GM12878 (cell line): ENCODE data around the gene TBC1D22B. TPM values are rescaled to one million over a fixed set of nuclear protein-coding genes. Genes with fewer than 3 reads are reported as not detected.

Experiments used
- ATAC-seq: fragments of 200-7000 bp; cut with Tn5 transposase; 3 replicates; pipeline ENCODE4 v1.9.1; 2020; ENCODE audit warnings: mild to moderate bottlenecking, moderate library complexity
- BruUV-seq: library from RNA; stranded (reverse); fragments of 400-500 nt; replicated peaks from 2 replicates; lab custom pipeline; 2021; lab: Mats Ljungman, UMichigan
- CTCF ChIA-PET: fragments of 300-600 bp; sonication (Branson Sonifier 250); formaldehyde crosslinking; extraction: SDS; loops from one replicate; lab custom pipeline; 2021; ENCODE audit warnings: inconsistent platforms; lab: Yijun Ruan, JAX
- POLR2A ChIA-PET: fragments of 350-600 bp; formaldehyde crosslinking; extraction: SDS; loops from one replicate; lab custom pipeline; 2021; ENCODE audit warnings: inconsistent platforms; lab: Charles Lee
- RAD21 ChIA-PET: fragments of 300-600 bp; sonication (Branson Sonifier 250); formaldehyde crosslinking; loops from one replicate; lab custom pipeline; 2023; ENCODE audit warnings: antibody characterized with exemption; ENCODE audit not compliant: unreplicated experiment; lab: Charles Lee
- SMC1A ChIA-PET: fragments of 300-600 bp; sonication (Branson Sonifier 250); formaldehyde crosslinking; loops from one replicate; lab custom pipeline; 2023; ENCODE audit not compliant: unreplicated experiment, uncharacterized antibody; lab: Charles Lee
- DNase-seq: peaks from one replicate; pipeline ENCODE4 v3.0.0-alpha.2; 2011; ENCODE audit warnings: low read depth, low spot score
- FAIRE-seq: peaks from 3 replicates; lab custom pipeline; 2011; peaks lifted over from hg19 to GRCh38; lab: Jason Lieb, UNC
- H2AFZ ChIP-seq: 2 replicates; pipeline ENCODE4 v1.6.0; 2011; ENCODE audit warnings: low read depth, low read length, control low read depth; ENCODE audit not compliant: control insufficient read depth
- H3K27ac ChIP-seq: 2 replicates; pipeline ENCODE4 v1.5.1; 2011; ENCODE audit warnings: control low read depth; ENCODE audit not compliant: control insufficient read depth, insufficient read depth
- H3K27me3 ChIP-seq, 2 experiments: replicated peaks in 1 of 2; 2 replicates each; pipeline versions ENCODE4 v1.6.0 to v1.6.1; 2011; ENCODE audit warnings: low read length in 1 of 2; ENCODE audit not compliant: control insufficient read depth in 2 of 2, insufficient read depth in 2 of 2
- H3K36me3 ChIP-seq, 2 experiments: 2 replicates each; pipeline ENCODE4 v1.5.1; 2011; ENCODE audit warnings: low read length in 1 of 2; ENCODE audit not compliant: control insufficient read depth in 2 of 2, insufficient read depth in 2 of 2
- H3K4me1 ChIP-seq: 2 replicates; pipeline ENCODE4 v1.6.1; 2011; ENCODE audit warnings: mild to moderate bottlenecking, low read length, moderate library complexity, mixed read lengths; ENCODE audit not compliant: control insufficient read depth, insufficient read depth
- H3K4me2 ChIP-seq: 2 replicates; pipeline ENCODE4 v1.6.0; 2011; ENCODE audit warnings: control low read depth; ENCODE audit not compliant: control insufficient read depth, insufficient read depth
- H3K4me3 ChIP-seq: fragments of 200-600 bp; sonication (generic); 2 replicates; pipeline ENCODE4 v1.5.1; 2016
- H3K79me2 ChIP-seq: 2 replicates; pipeline ENCODE4 v1.6.0; 2011; ENCODE audit warnings: low read length; ENCODE audit not compliant: control insufficient read depth, insufficient read depth
- H3K9ac ChIP-seq: 2 replicates; pipeline ENCODE4 v1.8.0; 2011; ENCODE audit warnings: low read length, control low read depth, mixed read lengths; ENCODE audit not compliant: control insufficient read depth, insufficient read depth
- H3K9me3 ChIP-seq: replicated peaks from 3 replicates; pipeline ENCODE4 v1.5.1; 2011; ENCODE audit warnings: mild to moderate bottlenecking, low read length; ENCODE audit not compliant: control insufficient read depth, insufficient read depth
- H4K20me1 ChIP-seq: 2 replicates; pipeline ENCODE4 v1.6.0; 2011; ENCODE audit not compliant: control insufficient read depth, insufficient read depth
- ATF3 ChIP-seq: IDR thresholded peaks from 2 replicates; pipeline ENCODE4 v1.6.1; 2011; ENCODE audit warnings: low read depth, mild to moderate bottlenecking, low read length, moderate library complexity, borderline replicate concordance; ENCODE audit errors: extremely low read depth
- BHLHE40 ChIP-seq, 2 experiments: fragments of 450-650 bp in 1 of 2; IDR thresholded peaks; 2 replicates each; pipeline ENCODE4 v1.6.1; 2011 to 2017; ENCODE audit warnings: low read depth in 2 of 2, borderline replicate concordance in 1 of 2, improper control_type of control experiment in 1 of 2, low read length in 1 of 2, mild to moderate bottlenecking in 1 of 2
- CREM ChIP-seq: IDR thresholded peaks from 2 replicates; pipeline ENCODE4 v1.6.1; 2014; ENCODE audit warnings: antibody characterized with exemption, low read depth
- DPF2 ChIP-seq: fragments of 450-650 bp; IDR thresholded peaks from 2 replicates; pipeline ENCODE4 v1.6.1; 2017; ENCODE audit warnings: mild to moderate bottlenecking
- E4F1 ChIP-seq: fragments of 450-650 bp; IDR thresholded peaks from 2 replicates; pipeline ENCODE4 v1.6.1; 2018; ENCODE audit warnings: borderline replicate concordance, mild to moderate bottlenecking; ENCODE audit not compliant: partially characterized antibody
- ELK1 ChIP-seq: IDR thresholded peaks from 2 replicates; pipeline ENCODE4 v1.6.1; 2012; ENCODE audit warnings: low read depth, low read length, improper control_type of control experiment
- HCFC1 ChIP-seq: fragments of 150-350 bp; IDR thresholded peaks from 2 replicates; pipeline ENCODE4 v1.6.1; 2014; ENCODE audit warnings: low read length
- IKZF1 ChIP-seq: fragments of 450-650 bp; conservative IDR thresholded peaks from 2 replicates; pipeline ENCODE4 v1.6.1; 2017; ENCODE audit warnings: antibody characterized with exemption, mild to moderate bottlenecking
- IRF4 ChIP-seq: IDR thresholded peaks from 2 replicates; pipeline ENCODE4 v1.6.1; 2011; ENCODE audit warnings: low read depth, low read length
- NR2C1 ChIP-seq: fragments of 450-650 bp; IDR thresholded peaks from 2 replicates; pipeline ENCODE4 v1.6.1; 2017; ENCODE audit warnings: antibody characterized with exemption, mild to moderate bottlenecking, moderate library complexity
- POLR2AphosphoS5 ChIP-seq: IDR thresholded peaks from 2 replicates; pipeline ENCODE4 v1.6.1; 2011; ENCODE audit warnings: mild to moderate bottlenecking, low read length, inconsistent platforms
- RAD21 ChIP-seq: IDR thresholded peaks from 2 replicates; pipeline ENCODE4 v1.6.1; 2011; ENCODE audit warnings: mild to moderate bottlenecking, low read depth, low read length, moderate library complexity; ENCODE audit not compliant: insufficient read depth
- RCOR1 ChIP-seq: conservative IDR thresholded peaks from 2 replicates; pipeline ENCODE4 v1.6.1; 2012; ENCODE audit warnings: low read depth, low read length, improper control_type of control experiment
- RUNX3 ChIP-seq: IDR thresholded peaks from 2 replicates; pipeline ENCODE4 v1.6.1; 2012; ENCODE audit warnings: low read length, inconsistent platforms
- SMAD1 ChIP-seq: fragments of 450-650 bp; IDR thresholded peaks from 2 replicates; pipeline ENCODE4 v1.6.1; 2018; ENCODE audit warnings: mild to moderate bottlenecking, low read depth; ENCODE audit not compliant: partially characterized antibody
- SP1 ChIP-seq: IDR thresholded peaks from one replicate; pipeline ENCODE4 v1.6.1; 2011; ENCODE audit warnings: low read depth, low read length
- SRF ChIP-seq, 2 experiments: IDR thresholded peaks; 2 replicates each; pipeline ENCODE4 v1.6.1; 2011; ENCODE audit warnings: low read depth in 2 of 2, low read length in 2 of 2, mild to moderate bottlenecking in 1 of 2, moderate library complexity in 1 of 2
- USF1 ChIP-seq: IDR thresholded peaks from 2 replicates; pipeline ENCODE4 v1.6.1; 2011; ENCODE audit warnings: borderline replicate concordance, low read depth, mild to moderate bottlenecking, moderate library complexity, mixed read lengths, low read length; ENCODE audit not compliant: insufficient read depth; ENCODE audit errors: extremely low read length
- ZBED1 ChIP-seq: IDR thresholded peaks from 2 replicates; pipeline ENCODE4 v1.6.1; 2016; ENCODE audit warnings: borderline replicate concordance
- WGBS: methylation state at CpG from one replicate; pipeline ENCODE4 v1.1.6; 2016; ENCODE audit warnings: low lambda C conversion rate; ENCODE audit not compliant: insufficient replicate concordance, insufficient coverage; ENCODE audit errors: missing lambda C conversion rate; 5-methylcytosine and 5-hydroxymethylcytosine counted together
- in situ Hi-C: fragments of 300-500 bp; cut with MboI; formaldehyde crosslinking; loops from 9 replicates; pipeline ENCODE4 v1.14.3; 2018; ENCODE audit warnings: mixed read lengths
- intact Hi-C: fragments of 100-400 bp; cut with micrococcal nuclease; formaldehyde crosslinking; loops from one replicate; pipeline ENCODE4 v1.14.2; 2022; ENCODE audit not compliant: unreplicated experiment
- polyA plus RNA-seq, 11 experiments: library from polyadenylated mRNA; depleted of rRNA in 4 of 11; unstranded in 6 of 11; stranded (reverse) in 5 of 11; fragments of >200 nt; fragmentation: Nextera tagmentation in 4 of 11; fragmentation: Illumina TruSeq in 1 of 11; extraction: Ambion mirVana in 4 of 11; extraction: Trizol in 1 of 11; gene quantifications; 1 replicate in 1 of 11; 2 replicates in 10 of 11; pipeline versions ENCODE4 v1.2.1 to v1.2.3, GENCODE V29; 2011 to 2016; ENCODE audit warnings: inconsistent platforms in 2 of 11, missing spikeins in 2 of 11, low read depth in 1 of 11
- total RNA-seq, 4 experiments: library from RNA; depleted of rRNA in 3 of 4; stranded (reverse); fragments of >200 nt in 3 of 4; fragmentation: Illumina TruSeq in 1 of 4; extraction: Trizol in 1 of 4; gene quantifications; 2 replicates each; pipeline versions ENCODE4 v1.2.1 to v1.2.3, GENCODE V29; 2013 to 2021

Gene TBC1D22B
- total and polyA plus RNA-seq, 10 of the 15 experiments (the other 5 are each of a cell fraction or from before 2014, with no cell fraction given): 3.4 to 18.7 (median 14.1) TPM

GRCh38 chr6:37243816-37244370 lies 13.7 kb upstream of the TBC1D22B start:
- 45% methylated on average over 3 of the region's 3 CpGs for WGBS
- BruUV-seq: no TSS peak
- ChIA-PET CTCF (no interaction called here), POLR2A (no interaction called here)
- FAIRE-seq (no peak), ATAC-seq (no peak), DNase-seq (no peak)
- H3K27ac ChIP-seq: no peak overlapping the region
- H3K9me3 ChIP-seq: no peaks in the 10 kb centered on the region
- intact Hi-C loops: no loop called here
- in situ Hi-C loops: no loop called here
- no peaks in the 10 kb centered on the region for H3K79me2 ChIP-seq
- H3K4me3 ChIP-seq: no peak overlapping the region
- H4K20me1 ChIP-seq: no peaks in the 10 kb centered on the region
- no peak for TF ChIP-seq RCOR1
- no peak for TF ChIP-seq IKZF1
- no peak for TF ChIP-seq IRF4
- no peak for TF ChIP-seq ZBED1
- no peak for TF ChIP-seq BHLHE40 (IDR thresholded peaks at IDR 0.05; ENCODE audit: borderline replicate concordance in 1 of 2, low read depth in 2 of 2, low read length in 1 of 2)
- no peak for TF ChIP-seq ELK1
- TF ChIP-seq USF1: no peak
- no peak for TF ChIP-seq POLR2AphosphoS5
- no peak for TF ChIP-seq HCFC1
- TF ChIP-seq DPF2: no peak
- no peak for TF ChIP-seq SRF (IDR thresholded peaks at IDR 0.05; ENCODE audit: low read depth in 2 of 2, low read length in 2 of 2)
- no peak for TF ChIP-seq E4F1
- no peak for TF ChIP-seq RUNX3
- no peak for TF ChIP-seq SP1
- no peak for TF ChIP-seq ATF3
- TF ChIP-seq NR2C1: no peak
- no peak for TF ChIP-seq SMAD1
- no peak for TF ChIP-seq RAD21
- no peak for TF ChIP-seq CREM
- TF ChIP-seq, all 136 proteins: peak for 0
- Histone ChIP-seq H3K4me2 (no peak overlapping the region), H3K4me1 (peaks cover 9% of the 10 kb centered on the region; the same call in 1 of the 2 replicates), H3K9ac (no peak overlapping the region), H3K36me3 (no peaks in the 10 kb centered on the region), H2AFZ (no peak overlapping the region), H3K27me3 (no peaks in the 10 kb centered on the region)
- SMC1A ChIA-PET: interaction anchor here (1.5 to 1.7 kb wide), 2 partner anchors 9 to 68 kb away, joined by 3 to 4 read pairs; no protein-coding TSS in a partner anchor
- RAD21 ChIA-PET: interaction anchor here (1.0 to 1.7 kb wide), 2 partner anchors 14 to 359 kb away, joined by 3 to 5 read pairs; partner anchors contain the start of genes C6orf89, TBC1D22B and TMEM217
